Caco-2 (cell line): ENCODE data around the gene ST6GAL2. TPM values are rescaled to one million over a fixed set of nuclear protein-coding genes. Genes with fewer than 3 reads are reported as not detected.

Experiments
- BruUV-seq: library from RNA; stranded (reverse); fragments of 400-500 nt; replicated peaks from 2 replicates; lab custom pipeline; 2021; lab: Mats Ljungman, UMichigan
- CTCF ChIA-PET: fragments of 300-600 bp; sonication (Branson Sonifier 250); formaldehyde crosslinking; loops from one replicate; lab custom pipeline; 2022; ENCODE audit warnings: antibody characterized with exemption; lab: Charles Lee
- POLR2A ChIA-PET: fragments of 300-600 bp; sonication (Branson Sonifier 250); formaldehyde crosslinking; loops from one replicate; lab custom pipeline; 2022; ENCODE audit warnings: antibody characterized with exemption; lab: Charles Lee
- DNase-seq, 2 experiments: peaks; one replicate each; pipeline versions ENCODE4 v3.0.0 to v3.0.0-alpha.2; 2020 to 2022
- H3K27me3 ChIP-seq: replicated peaks from 2 replicates; pipeline ENCODE4 v1.6.0; 2011; ENCODE audit warnings: low read length; ENCODE audit not compliant: control insufficient read depth, insufficient read depth
- H3K36me3 ChIP-seq: 2 replicates; pipeline ENCODE4 v1.5.1; 2011; ENCODE audit warnings: low read length; ENCODE audit not compliant: control insufficient read depth, insufficient read depth
- H3K4me1 ChIP-seq: fragments of 250-450 bp; sonication (Bioruptor Pico); 2 replicates; pipeline ENCODE4 v1.5.1; 2020; ENCODE audit warnings: mild to moderate bottlenecking
- H3K4me3 ChIP-seq: 2 replicates; pipeline ENCODE4 v1.5.1; 2011; ENCODE audit warnings: low read depth, mild to moderate bottlenecking, control low read depth, low read length
- H3K9me3 ChIP-seq: fragments of 250-450 bp; sonication (Bioruptor Pico); 2 replicates; pipeline ENCODE4 v1.5.1; 2020; ENCODE audit warnings: mild to moderate bottlenecking, moderate library complexity
- H3K27ac Mint-ChIP-seq: one replicate; pipeline ENCODE4 v1.8.0; 2022; ENCODE audit warnings: mixed read lengths; ENCODE audit not compliant: unreplicated experiment
- H3K27me3 Mint-ChIP-seq: one replicate; pipeline ENCODE4 v1.8.0; 2022; ENCODE audit warnings: mixed read lengths; ENCODE audit not compliant: insufficient read depth, unreplicated experiment
- H3K36me3 Mint-ChIP-seq: one replicate; pipeline ENCODE4 v1.8.0; 2022; ENCODE audit warnings: mild to moderate bottlenecking, mixed read lengths; ENCODE audit not compliant: insufficient read depth, unreplicated experiment
- H3K4me1 Mint-ChIP-seq: one replicate; pipeline ENCODE4 v1.8.0; 2022; ENCODE audit warnings: low read depth, mixed read lengths; ENCODE audit not compliant: unreplicated experiment
- H3K4me3 Mint-ChIP-seq: one replicate; pipeline ENCODE4 v1.8.0; 2022; ENCODE audit warnings: mild to moderate bottlenecking, moderate library complexity, mixed read lengths; ENCODE audit not compliant: unreplicated experiment
- H3K9me3 Mint-ChIP-seq: one replicate; pipeline ENCODE4 v1.8.0; 2022; ENCODE audit warnings: mixed read lengths; ENCODE audit not compliant: unreplicated experiment
- intact Hi-C: fragments of 100-400 bp; cut with micrococcal nuclease; formaldehyde crosslinking; loops from one replicate; pipeline ENCODE4 v1.10.0; 2022; ENCODE audit not compliant: unreplicated experiment
- total RNA-seq: library from RNA; stranded (reverse); gene quantifications from 2 replicates; pipeline ENCODE4 v1.2.3, GENCODE V29; 2022
- TF ChIP-seq, protein P1 (sequence below), 2 experiments: fragments of 200-600 bp in 1 of 2; IDR thresholded peaks; 1 replicate in 1 of 2; 2 replicates in 1 of 2; pipeline versions ENCODE4 v1.5.1 to v1.8.0; 2011 to 2022; ENCODE audit warnings: antibody characterized with exemption in 1 of 2, control low read depth in 1 of 2, inconsistent platforms in 1 of 2, low read depth in 1 of 2, low read length in 1 of 2, mild to moderate bottlenecking in 1 of 2, moderate library complexity in 1 of 2; ENCODE audit not compliant: insufficient read depth in 1 of 2, severe bottlenecking in 1 of 2, unreplicated experiment in 1 of 2

The ST6GAL2 gene
- total RNA-seq, 1 experiment from 2014 or later: not detected

- Mint-ChIP-seq H3K4me3 (no peak overlapping the region), H3K36me3 (no peaks in the 10 kb centered on the region), H3K4me1 (no peaks in the 10 kb centered on the region), H3K27me3 (peaks cover 6% of the 10 kb centered on the region), H3K27ac (no peak overlapping the region), H3K9me3 (no peaks in the 10 kb centered on the region)
- CTCF ChIA-PET: no interaction called here
- H3K9me3 ChIP-seq: no peaks in the 10 kb centered on the region
- no peaks in the 10 kb centered on the region for H3K27me3 ChIP-seq
- TF ChIP-seq, protein P1, sequence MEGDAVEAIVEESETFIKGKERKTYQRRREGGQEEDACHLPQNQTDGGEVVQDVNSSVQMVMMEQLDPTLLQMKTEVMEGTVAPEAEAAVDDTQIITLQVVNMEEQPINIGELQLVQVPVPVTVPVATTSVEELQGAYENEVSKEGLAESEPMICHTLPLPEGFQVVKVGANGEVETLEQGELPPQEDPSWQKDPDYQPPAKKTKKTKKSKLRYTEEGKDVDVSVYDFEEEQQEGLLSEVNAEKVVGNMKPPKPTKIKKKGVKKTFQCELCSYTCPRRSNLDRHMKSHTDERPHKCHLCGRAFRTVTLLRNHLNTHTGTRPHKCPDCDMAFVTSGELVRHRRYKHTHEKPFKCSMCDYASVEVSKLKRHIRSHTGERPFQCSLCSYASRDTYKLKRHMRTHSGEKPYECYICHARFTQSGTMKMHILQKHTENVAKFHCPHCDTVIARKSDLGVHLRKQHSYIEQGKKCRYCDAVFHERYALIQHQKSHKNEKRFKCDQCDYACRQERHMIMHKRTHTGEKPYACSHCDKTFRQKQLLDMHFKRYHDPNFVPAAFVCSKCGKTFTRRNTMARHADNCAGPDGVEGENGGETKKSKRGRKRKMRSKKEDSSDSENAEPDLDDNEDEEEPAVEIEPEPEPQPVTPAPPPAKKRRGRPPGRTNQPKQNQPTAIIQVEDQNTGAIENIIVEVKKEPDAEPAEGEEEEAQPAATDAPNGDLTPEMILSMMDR (IDR thresholded peaks at IDR 0.05; ENCODE audit: insufficient read depth in 1 of 2, low read depth in 1 of 2, low read length in 1 of 2, severe bottlenecking in 1 of 2, unreplicated experiment in 1 of 2): no peak
- no peak for DNase-seq
- no peaks in the 10 kb centered on the region for H3K4me1 ChIP-seq
- H3K36me3 ChIP-seq: no peaks in the 10 kb centered on the region
- POLR2A ChIA-PET: no interaction called here
- BruUV-seq: no TSS peak
- H3K4me3 ChIP-seq: no peak overlapping the region
- intact Hi-C loops: no loop called here
Observed at GRCh38 chr2:106851087-106851874, 34.7 kb downstream of the ST6GAL2 start.

GRCh38 chr2:106849253-106849652 is 36.7 kb downstream of the ST6GAL2 start:
- no peak overlapping the region for H3K4me3 ChIP-seq
- no peaks in the 10 kb centered on the region for H3K4me1 Mint-ChIP-seq
- TF ChIP-seq, protein P1 (IDR thresholded peaks at IDR 0.05; ENCODE audit: insufficient read depth in 1 of 2, low read depth in 1 of 2, low read length in 1 of 2, severe bottlenecking in 1 of 2, unreplicated experiment in 1 of 2): no peak
- H3K27me3 ChIP-seq: no peaks in the 10 kb centered on the region
- BruUV-seq: no TSS peak
- H3K27ac Mint-ChIP-seq: no peak overlapping the region
- intact Hi-C loops: loop anchor here (10.0 kb wide), 1 partner anchor 214 kb away; no protein-coding TSS in a partner anchor
- no peak overlapping the region for H3K4me3 Mint-ChIP-seq
- POLR2A ChIA-PET: no interaction called here
- no peak for DNase-seq
- CTCF ChIA-PET: no interaction called here
- H3K9me3 ChIP-seq: no peaks in the 10 kb centered on the region
- no peaks in the 10 kb centered on the region for H3K36me3 ChIP-seq
- H3K9me3 Mint-ChIP-seq: no peaks in the 10 kb centered on the region
- no peaks in the 10 kb centered on the region for H3K36me3 Mint-ChIP-seq
- H3K4me1 ChIP-seq: no peaks in the 10 kb centered on the region
- H3K27me3 Mint-ChIP-seq: peaks cover 13% of the 10 kb centered on the region

GRCh38 chr2:106847366-106847765 is 38.6 kb downstream of the ST6GAL2 start:
- intact Hi-C loops: loop anchor here (10.0 kb wide), 1 partner anchor 213 kb away; no protein-coding TSS in a partner anchor
- Histone ChIP-seq H3K9me3 (no peaks in the 10 kb centered on the region), H3K27me3 (no peaks in the 10 kb centered on the region), H3K36me3 (no peaks in the 10 kb centered on the region), H3K4me1 (no peaks in the 10 kb centered on the region), H3K4me3 (no peak overlapping the region)
- POLR2A ChIA-PET: no interaction called here
- Mint-ChIP-seq H3K9me3 (no peaks in the 10 kb centered on the region), H3K4me3 (no peak overlapping the region), H3K27ac (no peak overlapping the region), H3K36me3 (no peaks in the 10 kb centered on the region), H3K4me1 (no peaks in the 10 kb centered on the region), H3K27me3 (peaks cover 11% of the 10 kb centered on the region)
- DNase-seq: no peak
- no TSS peak for BruUV-seq
- CTCF ChIA-PET: no interaction called here
- TF ChIP-seq, protein P1 (IDR thresholded peaks at IDR 0.05; ENCODE audit: insufficient read depth in 1 of 2, low read depth in 1 of 2, low read length in 1 of 2, severe bottlenecking in 1 of 2, unreplicated experiment in 1 of 2): no peak
